K562 (cell line): ENCODE data around the gene TICRR. TPM values are rescaled to one million over a fixed set of nuclear protein-coding genes. Genes with fewer than 3 reads are reported as not detected.
A peak's percentile ranks its signal among the peaks of the same experiment; 100 is the strongest.

Experiments used
- ATAC-seq: fragments of 200-7000 bp; cut with Tn5 transposase; 3 replicates; pipeline ENCODE4 v1.9.1; 2020; ENCODE audit warnings: moderate library complexity
- BruUV-seq: library from RNA; stranded (reverse); fragments of 400-500 nt; replicated peaks from 2 replicates; lab custom pipeline; 2021; lab: Mats Ljungman, UMichigan
- CTCF ChIA-PET: fragments of 300-600 bp; formaldehyde crosslinking; extraction: SDS; loops from one replicate; lab custom pipeline; 2021; ENCODE audit warnings: low intra/inter-chr PET ratio; lab: Yijun Ruan, JAX
- POLR2A ChIA-PET: fragments of 300-600, 350-650 bp; sonication (Branson Sonifier 250); formaldehyde crosslinking; extraction: SDS; loops from one replicate; lab custom pipeline; 2021; ENCODE audit warnings: antibody characterized with exemption, inconsistent platforms; lab: Yijun Ruan, JAX
- DNase-seq, 4 experiments: peaks; one replicate each; pipeline versions ENCODE4 v3.0.0 to v3.0.0-alpha.2; 2011 to 2018; ENCODE audit warnings: low spot score in 3 of 4, mixed read lengths in 3 of 4; ENCODE audit errors: extremely low read depth in 1 of 4
- FAIRE-seq: peaks from 2 replicates; lab custom pipeline; 2011; peaks lifted over from hg19 to GRCh38; lab: Jason Lieb, UNC
- H2AFZ ChIP-seq: 2 replicates; pipeline ENCODE4 v1.6.0; 2011; ENCODE audit warnings: low read depth, low read length, control low read depth, inconsistent platforms
- H3K27ac ChIP-seq: fragments of 200-600 bp; 3 replicates; pipeline ENCODE4 v1.8.0; 2011; ENCODE audit warnings: low read depth, mild to moderate bottlenecking, control low read depth, inconsistent platforms, low read length, moderate library complexity, mixed read lengths; ENCODE audit errors: extremely low read depth
- H3K27me3 ChIP-seq, 2 experiments: fragments of 300-600 bp in 1 of 2; 2 replicates in 1 of 2; 3 replicates in 1 of 2; pipeline versions ENCODE4 v1.6.0 to v1.8.0; 2011; ENCODE audit warnings: inconsistent platforms in 2 of 2, low read length in 2 of 2, mild to moderate bottlenecking in 1 of 2, mixed read lengths in 1 of 2, moderate library complexity in 1 of 2; ENCODE audit not compliant: control insufficient read depth in 2 of 2, insufficient read depth in 2 of 2
- H3K36me3 ChIP-seq: fragments of 300-600 bp; 3 replicates; pipeline ENCODE4 v1.8.0; 2011; ENCODE audit warnings: mild to moderate bottlenecking, low read length, inconsistent platforms; ENCODE audit not compliant: control insufficient read depth, insufficient read depth
- H3K4me1 ChIP-seq, 2 experiments: fragments of 200-600 bp in 1 of 2; replicated peaks in 1 of 2; 2 replicates in 1 of 2; 3 replicates in 1 of 2; pipeline versions ENCODE4 v1.5.1 to v1.8.0; 2011; ENCODE audit warnings: inconsistent platforms in 2 of 2, low read length in 2 of 2, mild to moderate bottlenecking in 1 of 2, mixed read lengths in 1 of 2, moderate library complexity in 1 of 2; ENCODE audit not compliant: control insufficient read depth in 2 of 2, insufficient read depth in 2 of 2
- H3K4me2 ChIP-seq: 2 replicates; pipeline ENCODE4 v1.6.1; 2011; ENCODE audit warnings: low read length, control low read depth, inconsistent platforms, mixed read lengths; ENCODE audit not compliant: insufficient read depth
- H3K4me3 ChIP-seq: fragments of 200-600 bp; sonication (generic), shearing (Covaris generic); 2 replicates; pipeline ENCODE4 v1.5.1; 2016; ENCODE audit warnings: control low read depth, inconsistent platforms
- H3K79me2 ChIP-seq: fragments of 200-600 bp; 3 replicates; pipeline ENCODE4 v1.8.0; 2011; ENCODE audit warnings: low read length, inconsistent platforms; ENCODE audit not compliant: control insufficient read depth, insufficient read depth
- H3K9ac ChIP-seq, 2 experiments: 2 replicates each; pipeline versions ENCODE4 v1.6.0 to v1.6.1; 2011; ENCODE audit warnings: low read depth in 2 of 2, low read length in 2 of 2, control low read depth in 1 of 2, inconsistent platforms in 1 of 2, mild to moderate bottlenecking in 1 of 2, mixed read lengths in 1 of 2; ENCODE audit not compliant: insufficient read depth in 1 of 2
- H3K9me1 ChIP-seq: one replicate; pipeline ENCODE4 v1.6.0; 2011; ENCODE audit warnings: inconsistent platforms, mild to moderate bottlenecking, low read length, moderate library complexity; ENCODE audit not compliant: control insufficient read depth, insufficient read depth
- H3K9me3 ChIP-seq: replicated peaks from 2 replicates; pipeline ENCODE4 v1.5.1; 2011; ENCODE audit warnings: low read depth, low read length, inconsistent platforms; ENCODE audit not compliant: control insufficient read depth, insufficient read depth
- H4K20me1 ChIP-seq: replicated peaks from 2 replicates; pipeline ENCODE4 v1.6.1; 2011; ENCODE audit warnings: low read length, inconsistent platforms, mixed read lengths; ENCODE audit not compliant: control insufficient read depth, insufficient read depth
- CBFA2T3 ChIP-seq: fragments of 450-650 bp; IDR thresholded peaks from 2 replicates; pipeline ENCODE4 v1.6.1; 2017
- COPS2 ChIP-seq: fragments of 450-650 bp; conservative IDR thresholded peaks from 2 replicates; pipeline ENCODE4 v1.6.1; 2016; ENCODE audit warnings: mild to moderate bottlenecking, moderate library complexity
- CREM ChIP-seq: IDR thresholded peaks from 2 replicates; pipeline ENCODE4 v1.6.1; 2014; ENCODE audit warnings: antibody characterized with exemption, low read depth
- HNRNPL ChIP-seq: fragments of 200-400 bp; formaldehyde crosslinking; IDR thresholded peaks from 2 replicates; pipeline ENCODE4 v1.6.1; 2017; ENCODE audit warnings: low read depth, mild to moderate bottlenecking, low read length
- POLR2AphosphoS2 ChIP-seq: IDR thresholded peaks from 2 replicates; pipeline ENCODE4 v1.6.1; 2012; ENCODE audit warnings: low read length, improper control_type of control experiment
- POLR2B ChIP-seq: fragments of 450-650 bp; IDR thresholded peaks from 2 replicates; pipeline ENCODE4 v1.6.1; 2018; ENCODE audit warnings: low read depth; ENCODE audit not compliant: partially characterized antibody
- PRMT5 ChIP-seq: sonication (generic); formaldehyde crosslinking; IDR thresholded peaks from 2 replicates; pipeline ENCODE4 v1.5.0; 2020; ENCODE audit warnings: missing genetic modification reagents
- PTRF ChIP-seq: fragments of 450-650 bp; IDR thresholded peaks from 2 replicates; pipeline ENCODE4 v1.6.1; 2016; ENCODE audit warnings: mild to moderate bottlenecking, missing genetic modification characterization, missing compliant biosample characterization
- SAP30 ChIP-seq: fragments of 200-600 bp; sonication (generic); IDR thresholded peaks from 2 replicates; pipeline ENCODE4 v1.6.1; 2012; ENCODE audit warnings: borderline replicate concordance, low read depth, mild to moderate bottlenecking, moderate library complexity, low read length, control low read depth, inconsistent platforms; ENCODE audit not compliant: insufficient read depth, poor library complexity, severe bottlenecking
- SMARCC2 ChIP-seq: fragments of 450-650 bp; IDR thresholded peaks from 2 replicates; pipeline ENCODE4 v1.6.1; 2017; ENCODE audit warnings: antibody characterized with exemption, moderate library complexity, mild to moderate bottlenecking, low read depth
- TBP ChIP-seq: optimal IDR thresholded peaks from 2 replicates; pipeline ENCODE3; 2011; ENCODE audit warnings: low read depth, low read length, improper control_type of control experiment
- WGBS: fragments of 100-300 bp; shearing (Covaris generic); methylation state at CpG from one replicate; pipeline ENCODE4 v1.1.6; 2016; ENCODE audit warnings: low coverage, mixed read lengths; ENCODE audit not compliant: insufficient coverage; ENCODE audit errors: missing lambda C conversion rate; 5-methylcytosine and 5-hydroxymethylcytosine counted together
- in situ Hi-C: fragments of 300-500 bp; cut with MboI; formaldehyde crosslinking; loops from 4 replicates; pipeline ENCODE4 v1.15.0; 2018; ENCODE audit warnings: inconsistent platforms, mixed read lengths
- intact Hi-C: fragments of 100-400 bp; cut with micrococcal nuclease; formaldehyde crosslinking; loops from 2 replicates; pipeline ENCODE4 v1.14.2; 2022
- polyA plus RNA-seq, 8 experiments: library from polyadenylated mRNA; depleted of rRNA in 4 of 8; stranded (reverse) in 5 of 8; unstranded in 3 of 8; fragments of >200 nt; fragmentation: Nextera tagmentation in 2 of 8; fragmentation: Illumina TruSeq in 1 of 8; extraction: Ambion mirVana in 2 of 8; extraction: Trizol in 1 of 8; gene quantifications; 2 replicates each; pipeline versions ENCODE4 v1.2.1 to v1.2.3, GENCODE V29; 2011 to 2014; ENCODE audit warnings: inconsistent platforms in 1 of 8, missing spikeins in 1 of 8
- total RNA-seq, 7 experiments: library from RNA; depleted of rRNA in 6 of 7; stranded (reverse); fragments of >200 nt in 6 of 7; fragmentation: Illumina TruSeq in 2 of 7; extraction: Trizol in 2 of 7; gene quantifications; 2 replicates each; pipeline versions ENCODE4 v1.2.1 to v1.2.3, GENCODE V29; 2011 to 2021; ENCODE audit warnings: low replicate concordance in 1 of 7
- TF ChIP-seq, protein P1 (sequence below): fragments of 250-450 bp; sonication (Bioruptor Pico); IDR thresholded peaks from 2 replicates; pipeline ENCODE4 v1.8.0; 2021; ENCODE audit warnings: moderate library complexity, mild to moderate bottlenecking, inconsistent platforms
- TF ChIP-seq, protein P2 (sequence below), 2 experiments: IDR thresholded peaks; 2 replicates each; pipeline ENCODE4 v1.6.1; 2011; ENCODE audit warnings: borderline replicate concordance in 1 of 2, control low read depth in 1 of 2, low read depth in 1 of 2, low read length in 1 of 2, mild to moderate bottlenecking in 1 of 2, mixed read lengths in 1 of 2, moderate library complexity in 1 of 2; ENCODE audit not compliant: insufficient read depth in 1 of 2, insufficient read length in 1 of 2, poor library complexity in 1 of 2, severe bottlenecking in 1 of 2; ENCODE audit errors: extremely low read depth in 1 of 2

The TICRR gene
- total and polyA plus RNA-seq, 9 of the 15 experiments (the other 6 are each of a cell fraction or from before 2014, with no cell fraction given): 0.84 to 22.9 (median 13.7) TPM

- no peak for TF ChIP-seq PTRF
- no peak for TF ChIP-seq SMARCC2
- TF ChIP-seq POLR2AphosphoS2: no peak
- TF ChIP-seq PRMT5 (CRISPR knock-in tag): no peak
- TF ChIP-seq HNRNPL: no peak
- TF ChIP-seq, protein P1, sequence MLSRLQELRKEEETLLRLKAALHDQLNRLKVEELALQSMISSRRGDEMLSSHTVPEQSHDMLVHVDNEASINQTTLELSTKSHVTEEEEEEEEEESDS (CRISPR knock-in tag): no peak
- no peak for TF ChIP-seq POLR2B
- TF ChIP-seq TBP: no peak
- TF ChIP-seq SAP30: no peak
- TF ChIP-seq, all 486 proteins: peak for 0
These were observed 76.9 kb downstream of the TICRR start (continued) for GRCh38 chr15:89652131-89652530.

- Histone ChIP-seq H3K9me3 (no peaks in the 10 kb centered on the region), H3K9me1 (no peaks in the 10 kb centered on the region), H3K79me2 (no peaks in the 10 kb centered on the region), H3K9ac (peak overlapping the region in 1 of 2 experiments; percentile 35; a peak in 1 of 4 replicates), H3K27ac (no peak overlapping the region), H3K36me3 (no peaks in the 10 kb centered on the region), H3K4me1 (peaks cover 0 to 22% of the 10 kb centered on the region in 2 experiments; a peak in 4 of 5 replicates), H4K20me1 (no peaks in the 10 kb centered on the region), H3K4me2 (no peak overlapping the region), H3K27me3 (peaks cover 5 to 35% of the 10 kb centered on the region in 2 experiments; a peak in 3 of 5 replicates), H3K4me3 (no peak overlapping the region), H2AFZ (no peak overlapping the region)
- in situ Hi-C loops: no loop called here
- intact Hi-C loops: no loop called here
- no peak for FAIRE-seq
- no peak for ATAC-seq
- no peak for DNase-seq
- POLR2A ChIA-PET: interaction anchor here (1.4 kb wide), 1 partner anchor 22 kb away, joined by 3 read pairs; no protein-coding TSS in a partner anchor
- TF ChIP-seq COPS2 (no peak), CBFA2T3 (no peak), CREM (0 out of 2 replicates have a peak, but pooled peaks have one; percentile 2)
- TF ChIP-seq, protein P2, sequence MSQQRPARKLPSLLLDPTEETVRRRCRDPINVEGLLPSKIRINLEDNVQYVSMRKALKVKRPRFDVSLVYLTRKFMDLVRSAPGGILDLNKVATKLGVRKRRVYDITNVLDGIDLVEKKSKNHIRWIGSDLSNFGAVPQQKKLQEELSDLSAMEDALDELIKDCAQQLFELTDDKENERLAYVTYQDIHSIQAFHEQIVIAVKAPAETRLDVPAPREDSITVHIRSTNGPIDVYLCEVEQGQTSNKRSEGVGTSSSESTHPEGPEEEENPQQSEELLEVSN (IDR thresholded peaks at IDR 0.05; ENCODE audit: borderline replicate concordance in 1 of 2, extremely low read depth in 1 of 2, insufficient read depth in 1 of 2, insufficient read length in 1 of 2, low read depth in 1 of 2, low read length in 1 of 2, poor library complexity in 1 of 2, severe bottlenecking in 1 of 2): peak in 1 of 2 experiments; percentile 35
- CTCF ChIA-PET: no interaction called here
- BruUV-seq: no TSS peak
- WGBS: 28% methylated on average over 13 of the region's 16 CpGs
These were observed 77.4 kb downstream of the TICRR start for GRCh38 chr15:89652666-89653065.
